Measurements from ENCODE around the gene TGM2.

- TF ChIP-seq JUN (IDR thresholded peaks at IDR 0.05; ENCODE audit: borderline replicate concordance, insufficient read depth, insufficient read length, low read depth) (no peak), CTCF (IDR thresholded peaks at IDR 0.05; ENCODE audit: extremely low read depth in 1 of 2, insufficient read depth in 1 of 2, low read depth in 1 of 2, low read length in 2 of 2) (no peak), POLR2A (IDR thresholded peaks at IDR 0.05; ENCODE audit: low read depth, low read length) (no peak), EZH2 (IDR thresholded peaks at IDR 0.05; ENCODE audit: borderline replicate concordance, low read depth, low read length, severe bottlenecking) (no peak), FOS (IDR thresholded peaks at IDR 0.05; ENCODE audit: borderline replicate concordance, insufficient read depth, low read length) (no peak)
Observed at GRCh38 chr20:38167328-38167850, 2.3 kb upstream of the TGM2 start.
